Mesenchymal stem cell (in vitro differentiated cells and primary cell): Measurements from ENCODE around the gene TDP2.

Experiments
- DNase-seq: peaks from one replicate; pipeline ENCODE4 v3.0.0-alpha.2; 2013
- H2AFZ ChIP-seq: one replicate; pipeline ENCODE4 v1.6.1; 2013; ENCODE audit warnings: low read depth, mild to moderate bottlenecking, control low read depth, inconsistent platforms, low read length, moderate library complexity
- H2AK5ac ChIP-seq: 2 replicates; pipeline ENCODE4 v1.6.1; 2013; ENCODE audit warnings: low read length, moderate library complexity, mild to moderate bottlenecking, inconsistent platforms; ENCODE audit not compliant: severe bottlenecking
- H2BK120ac ChIP-seq: one replicate; pipeline ENCODE4 v1.6.1; 2013; ENCODE audit warnings: low read depth, mild to moderate bottlenecking, inconsistent platforms, low read length, moderate library complexity
- H2BK12ac ChIP-seq, 2 experiments: one replicate each; pipeline ENCODE4 v1.6.1; 2013; ENCODE audit warnings: inconsistent platforms in 2 of 2, low read length in 2 of 2, mild to moderate bottlenecking in 2 of 2, moderate library complexity in 2 of 2, control low read depth in 1 of 2
- H2BK15ac ChIP-seq: one replicate; pipeline ENCODE4 v1.6.1; 2013; ENCODE audit warnings: mild to moderate bottlenecking, low read depth, inconsistent platforms; ENCODE audit not compliant: poor library complexity, severe bottlenecking
- H2BK5ac ChIP-seq: 2 replicates; pipeline ENCODE4 v1.6.1; 2013; ENCODE audit warnings: low read depth, mild to moderate bottlenecking, low read length, control low read depth, inconsistent platforms; ENCODE audit not compliant: poor library complexity, severe bottlenecking
- H3K14ac ChIP-seq, 2 experiments: one replicate each; pipeline ENCODE4 v1.6.1; 2013; ENCODE audit warnings: inconsistent platforms in 2 of 2, low read length in 2 of 2, control low read depth in 1 of 2, mild to moderate bottlenecking in 1 of 2, moderate library complexity in 1 of 2
- H3K18ac ChIP-seq, 2 experiments: one replicate each; pipeline ENCODE4 v1.6.1; 2013; ENCODE audit warnings: inconsistent platforms in 2 of 2, low read length in 2 of 2, control low read depth in 1 of 2, low read depth in 1 of 2, mild to moderate bottlenecking in 1 of 2
- H3K23ac ChIP-seq, 2 experiments: one replicate each; pipeline ENCODE4 v1.6.1; 2013; ENCODE audit warnings: inconsistent platforms in 2 of 2, low read length in 2 of 2, mild to moderate bottlenecking in 2 of 2, moderate library complexity in 2 of 2, control low read depth in 1 of 2
- H3K27ac ChIP-seq: 2 replicates; pipeline ENCODE4 v1.5.1; 2013; ENCODE audit warnings: mild to moderate bottlenecking, moderate library complexity, low read length, control low read depth, inconsistent platforms; ENCODE audit not compliant: poor library complexity, severe bottlenecking
- H3K27me3 ChIP-seq, 2 experiments: 2 replicates each; pipeline versions ENCODE4 v1.6.1 to v1.7.0; 2013; ENCODE audit warnings: low read length in 2 of 2, mild to moderate bottlenecking in 2 of 2, moderate library complexity in 2 of 2, control low read depth in 1 of 2, inconsistent platforms in 1 of 2; ENCODE audit not compliant: control insufficient read depth in 1 of 2, insufficient read depth in 1 of 2
- H3K36me3 ChIP-seq, 2 experiments: 2 replicates each; pipeline versions ENCODE4 v1.6.1 to v1.7.0; 2013; ENCODE audit warnings: low read length in 2 of 2, control low read depth in 1 of 2, inconsistent platforms in 1 of 2, low read depth in 1 of 2, mild to moderate bottlenecking in 1 of 2; ENCODE audit not compliant: insufficient read depth in 2 of 2, control insufficient read depth in 1 of 2
- H3K4ac ChIP-seq, 2 experiments: one replicate each; pipeline ENCODE4 v1.6.1; 2013; ENCODE audit warnings: inconsistent platforms in 2 of 2, low read length in 2 of 2, mild to moderate bottlenecking in 2 of 2, moderate library complexity in 2 of 2, control low read depth in 1 of 2, low read depth in 1 of 2
- H3K4me1 ChIP-seq: 2 replicates; pipeline ENCODE4 v1.6.1; 2013; ENCODE audit warnings: low read depth, low read length, control low read depth; ENCODE audit not compliant: control insufficient read depth, insufficient read depth
- H3K4me2 ChIP-seq: 2 replicates; pipeline ENCODE4 v1.6.1; 2013; ENCODE audit warnings: low read length, mild to moderate bottlenecking, inconsistent platforms; ENCODE audit not compliant: poor library complexity, severe bottlenecking
- H3K4me3 ChIP-seq, 2 experiments: 2 replicates each; pipeline versions ENCODE4 v1.5.1 to v1.7.0; 2013; ENCODE audit warnings: low read length in 2 of 2, mild to moderate bottlenecking in 2 of 2, control low read depth in 1 of 2, low read depth in 1 of 2; ENCODE audit not compliant: insufficient read depth in 1 of 2
- H3K79me1 ChIP-seq: replicated peaks from 2 replicates; pipeline ENCODE4 v1.6.1; 2013; ENCODE audit warnings: mild to moderate bottlenecking, control low read depth, low read length, inconsistent platforms; ENCODE audit not compliant: poor library complexity, severe bottlenecking
- H3K9ac ChIP-seq: 2 replicates; pipeline ENCODE4 v1.7.0; 2013; ENCODE audit warnings: mild to moderate bottlenecking, low read length, moderate library complexity
- H3K9me3 ChIP-seq: 2 replicates; pipeline ENCODE4 v1.7.0; 2013; ENCODE audit warnings: mild to moderate bottlenecking, low read length; ENCODE audit not compliant: control insufficient read depth
- H4K8ac ChIP-seq: one replicate; pipeline ENCODE4 v1.6.1; 2013; ENCODE audit warnings: inconsistent platforms, mild to moderate bottlenecking, low read length, moderate library complexity
- H4K91ac ChIP-seq: one replicate; pipeline ENCODE4 v1.6.1; 2013; ENCODE audit warnings: mild to moderate bottlenecking, low read length, inconsistent platforms
- WGBS: methylation state at CpG from one replicate; pipeline ENCODE4 v1.1.7; 2013; ENCODE audit warnings: mixed read lengths; 5-methylcytosine and 5-hydroxymethylcytosine counted together

The TDP2 gene

DNA sequence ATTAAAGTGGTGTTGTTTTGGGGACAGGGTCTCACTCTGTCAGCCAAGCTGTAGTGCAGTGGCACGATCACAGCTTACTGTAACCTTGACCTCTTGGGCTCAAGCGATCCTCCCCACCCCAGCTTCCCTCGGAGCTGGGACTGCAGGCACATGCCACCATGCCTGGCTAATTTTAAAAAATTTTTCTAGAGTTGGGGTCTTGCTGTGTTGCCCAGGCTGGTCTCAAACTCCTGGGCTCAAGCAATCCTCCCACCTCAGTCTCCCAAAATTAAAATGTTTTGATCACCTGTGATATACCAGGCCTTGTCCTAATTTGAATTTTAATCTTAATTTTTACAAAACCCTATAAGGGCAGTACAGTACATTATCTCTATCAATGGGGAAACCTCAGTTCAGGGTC lies 25.7 kb upstream of the TDP2 start:
- Histone ChIP-seq H4K8ac (no peak overlapping the region), H3K4me3 (no peak overlapping the region), H3K23ac (no peak overlapping the region), H2BK5ac (no peak overlapping the region), H3K27me3 (no peaks in the 10 kb centered on the region), H3K9ac (no peak overlapping the region), H4K91ac (no peak overlapping the region), H3K4me2 (no peak overlapping the region), H2BK120ac (no peak overlapping the region), H3K36me3 (peaks cover 2 to 3% of the 10 kb centered on the region in 2 experiments), H3K18ac (no peak overlapping the region), H3K4me1 (no peaks in the 10 kb centered on the region), H2AK5ac (no peak overlapping the region), H3K27ac (no peak overlapping the region), H3K79me1 (peaks cover 3% of the 10 kb centered on the region), H2BK12ac (no peak overlapping the region), H2BK15ac (no peak overlapping the region), H3K14ac (no peak overlapping the region), H3K9me3 (no peaks in the 10 kb centered on the region), H3K4ac (no peak overlapping the region), H2AFZ (no peak overlapping the region)
- 100% methylated on average over 2 of the region's 3 CpGs for WGBS
- no peak for DNase-seq

DNA sequence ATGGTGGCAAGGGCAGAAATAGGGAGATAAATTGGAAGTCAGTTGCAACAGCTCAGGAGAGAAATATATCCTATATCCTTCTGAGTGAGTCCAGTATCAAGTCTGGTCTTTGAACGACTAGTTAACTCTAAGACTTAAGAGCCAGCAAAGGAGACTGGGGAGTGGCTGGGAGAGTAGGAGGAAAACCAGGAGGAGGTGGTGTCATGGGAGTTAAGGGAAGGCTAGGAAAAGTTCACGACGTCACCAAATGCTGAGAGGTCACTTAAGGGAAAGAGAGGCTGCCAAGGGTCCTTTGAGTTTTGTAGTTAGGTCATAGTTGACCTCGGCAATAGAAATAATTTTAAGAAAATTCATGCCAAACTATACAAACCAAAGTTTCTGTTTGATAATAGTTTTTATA lies 25.3 kb upstream of the TDP2 start:
- Histone ChIP-seq H2BK15ac (no peak overlapping the region), H3K23ac (no peak overlapping the region), H3K79me1 (peaks cover 3% of the 10 kb centered on the region), H4K91ac (no peak overlapping the region), H4K8ac (no peak overlapping the region), H3K36me3 (peaks cover 2 to 3% of the 10 kb centered on the region in 2 experiments), H2BK12ac (no peak overlapping the region), H3K18ac (no peak overlapping the region), H3K9me3 (no peaks in the 10 kb centered on the region), H3K14ac (no peak overlapping the region), H3K27ac (no peak overlapping the region), H3K9ac (no peak overlapping the region), H3K4me1 (no peaks in the 10 kb centered on the region), H2BK120ac (no peak overlapping the region), H3K4me2 (no peak overlapping the region), H2AFZ (no peak overlapping the region), H3K4ac (no peak overlapping the region), H3K27me3 (no peaks in the 10 kb centered on the region), H3K4me3 (no peak overlapping the region), H2BK5ac (no peak overlapping the region), H2AK5ac (no peak overlapping the region)
- DNase-seq: no peak
- 76% methylated on average over 3 of the region's 4 CpGs for WGBS

DNA sequence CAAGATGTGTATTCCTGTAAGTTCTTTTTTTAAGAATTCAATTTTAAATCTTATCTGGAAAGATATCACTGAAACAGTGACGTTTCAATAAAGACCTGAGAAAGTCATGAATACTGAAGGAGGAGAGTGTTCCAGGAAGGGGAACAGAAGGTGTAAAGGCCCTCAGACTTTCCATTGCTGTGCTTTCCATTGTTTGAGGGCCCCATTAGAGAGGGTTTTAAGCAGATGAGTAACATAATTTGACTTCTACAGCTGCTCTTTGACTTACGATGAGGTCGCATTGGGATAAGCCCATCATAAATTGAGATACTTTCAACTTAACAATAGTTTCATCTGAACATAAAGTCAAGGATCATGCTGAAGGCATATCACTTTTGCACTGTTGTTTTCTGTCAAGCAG lies 24.9 kb upstream of the TDP2 start:
- H3K14ac ChIP-seq: no peak overlapping the region
- H3K9ac ChIP-seq: no peak overlapping the region
- H3K4me1 ChIP-seq: no peaks in the 10 kb centered on the region
- 90% methylated on average over 1 of the region's 3 CpGs for WGBS
- no peak overlapping the region for H2BK12ac ChIP-seq
- no peak overlapping the region for H3K4me3 ChIP-seq
- no peak overlapping the region for H3K4me2 ChIP-seq
- H4K8ac ChIP-seq: no peak overlapping the region
- H3K27ac ChIP-seq: no peak overlapping the region
- H3K23ac ChIP-seq: no peak overlapping the region
- H3K79me1 ChIP-seq: peaks cover 3% of the 10 kb centered on the region
- H3K9me3 ChIP-seq: no peaks in the 10 kb centered on the region
- H3K4ac ChIP-seq: no peak overlapping the region
- no peak overlapping the region for H2BK15ac ChIP-seq
- H2BK5ac ChIP-seq: no peak overlapping the region
- H2BK120ac ChIP-seq: no peak overlapping the region
- DNase-seq: no peak
- H3K27me3 ChIP-seq: no peaks in the 10 kb centered on the region
- no peak overlapping the region for H4K91ac ChIP-seq
- no peak overlapping the region for H3K18ac ChIP-seq
- H2AFZ ChIP-seq: no peak overlapping the region
- no peak overlapping the region for H2AK5ac ChIP-seq
- H3K36me3 ChIP-seq: peaks cover 2 to 3% of the 10 kb centered on the region in 2 experiments

DNA sequence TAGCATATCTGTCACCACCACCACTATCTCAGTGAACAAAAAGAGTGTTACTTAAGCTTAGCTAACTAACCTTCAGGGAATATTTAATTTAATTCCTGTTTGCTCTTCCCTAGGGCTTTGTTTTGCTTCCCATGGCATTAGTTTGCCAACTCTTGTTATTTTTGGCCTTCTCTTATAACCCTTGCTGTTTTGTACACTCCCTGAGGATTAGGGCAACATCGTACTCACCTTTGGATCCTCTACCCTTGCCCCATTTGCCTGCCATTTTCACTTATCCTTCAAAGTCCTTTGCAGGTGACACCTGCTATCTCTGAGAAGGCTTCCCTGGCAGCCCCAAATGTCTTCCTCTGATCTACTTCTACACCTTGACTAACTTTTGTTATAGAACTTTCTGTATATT lies 23.9 kb upstream of the TDP2 start:
- Histone ChIP-seq H2AFZ (no peak overlapping the region), H3K79me1 (peaks cover 3% of the 10 kb centered on the region), H4K8ac (no peak overlapping the region), H3K9me3 (no peaks in the 10 kb centered on the region), H3K9ac (peak overlapping the region; percentile 49), H3K4me3 (no peak overlapping the region), H2AK5ac (no peak overlapping the region), H3K4me2 (no peak overlapping the region), H4K91ac (no peak overlapping the region), H3K4ac (no peak overlapping the region), H2BK12ac (no peak overlapping the region), H2BK5ac (no peak overlapping the region), H3K4me1 (no peaks in the 10 kb centered on the region), H2BK15ac (no peak overlapping the region), H3K36me3 (peaks cover 2 to 3% of the 10 kb centered on the region in 2 experiments), H3K27ac (no peak overlapping the region), H3K27me3 (no peaks in the 10 kb centered on the region), H2BK120ac (no peak overlapping the region), H3K23ac (no peak overlapping the region), H3K18ac (no peak overlapping the region), H3K14ac (no peak overlapping the region)
- 91% methylated on average over 1 of the region's 1 CpG for WGBS
- DNase-seq: no peak
